Measurements from ENCODE around the gene CAT.

CAT gene

GRCh38 chr11:34499719-34500500 is 61.2 kb downstream of the CAT start:
- DNase-seq, result no peak

- DNase-seq, result no peak
These were observed 62.8 kb downstream of the CAT start for GRCh38 chr11:34501500-34501899.

- no peak for DNase-seq
These were observed 63.2 kb downstream of the CAT start for GRCh38 chr11:34501949-34502348.

- no peak for DNase-seq
These were observed 64.2 kb downstream of the CAT start for GRCh38 chr11:34502949-34503348.

GRCh38 chr11:34505874-34506273 is 67.1 kb downstream of the CAT start:
- DNase-seq, result no peak

GRCh38 chr11:34507156-34507555 is 68.4 kb downstream of the CAT start:
- DNase-seq, result no peak

- DNase-seq, result no peak
These were observed 68.9 kb downstream of the CAT start for GRCh38 chr11:34507610-34508009.

GRCh38 chr11:34508524-34508923 is 69.8 kb downstream of the CAT start:
- DNase-seq, result no peak

GRCh38 chr11:34509336-34509876 is 70.7 kb downstream of the CAT start:
- no peak for DNase-seq

GRCh38 chr11:34510218-34510617 is 71.5 kb downstream of the CAT start:
- DNase-seq, result no peak

- no peak for DNase-seq
These were observed 71.9 kb downstream of the CAT start for GRCh38 chr11:34510673-34511072.

GRCh38 chr11:34512840-34513681 is 74.3 kb downstream of the CAT start:
- no peak for DNase-seq

- DNase-seq, result no peak
These were observed 75.1 kb downstream of the CAT start, which contains the start of gene ELF5 for GRCh38 chr11:34513682-34514449. TSS of gene ELF5 (minus strand) at chr11:34513794. CDS start at chr11:34505749, 8,045 bp downstream.

- DNase-seq, result no peak
These were observed 75.9 kb downstream of the CAT start for GRCh38 chr11:34514597-34514996.

- DNase-seq, result no peak
These were observed 77.7 kb downstream of the CAT start for GRCh38 chr11:34516247-34517040.

GRCh38 chr11:34519595-34520235 is 81.0 kb downstream of the CAT start:
- DNase-seq, result no peak

GRCh38 chr11:34521265-34521664 is 82.5 kb downstream of the CAT start:
- no peak for DNase-seq

Measured in activated effector memory CD4-positive, alpha-beta T cell treated with Interleukin-2 at 50 U/mL for 16 hours (primary cell).